ENCODE data around the gene ZNF362.

ZNF362 gene

GRCh38 chr1:33246171-33246570 lies 10.1 kb upstream of the ZNF362 start:
- DNase-seq, result peak; percentile 3

- peak; percentile 17 for DNase-seq
Measured at GRCh38 chr1:33247545-33247944, 8.7 kb upstream of the ZNF362 start.

GRCh38 chr1:33248244-33248643 lies 8.0 kb upstream of the ZNF362 start:
- DNase-seq, result peak; percentile 30

GRCh38 chr1:33249422-33249821 lies 6.9 kb upstream of the ZNF362 start:
- DNase-seq, result no peak

GRCh38 chr1:33250217-33250616 lies 6.1 kb upstream of the ZNF362 start:
- DNase-seq, result no peak

- DNase-seq, result no peak
Measured at GRCh38 chr1:33250724-33251123, 5.6 kb upstream of the ZNF362 start.

GRCh38 chr1:33254491-33254890 lies 1.8 kb upstream of the ZNF362 start:
- DNase-seq, result no peak

- DNase-seq, result peak; percentile 80
Measured at GRCh38 chr1:33255347-33256220, 708 bp upstream of the ZNF362 start.

GRCh38 chr1:33256221-33256470 lies 146 bp upstream of the ZNF362 start:
- no peak for DNase-seq

- DNase-seq, result no peak
Measured at GRCh38 chr1:33257207-33257771, 997 bp downstream of the ZNF362 start.

GRCh38 chr1:33257772-33258712 lies 1.8 kb downstream of the ZNF362 start:
- no peak for DNase-seq

GRCh38 chr1:33258788-33259274 lies 2.5 kb downstream of the ZNF362 start:
- DNase-seq, result no peak

- DNase-seq, result no peak
Measured at GRCh38 chr1:33259879-33260278, 3.6 kb downstream of the ZNF362 start.

GRCh38 chr1:33260439-33260838 lies 4.1 kb downstream of the ZNF362 start:
- DNase-seq, result no peak

GRCh38 chr1:33261344-33261743 lies 5.1 kb downstream of the ZNF362 start:
- DNase-seq, result no peak

GRCh38 chr1:33263890-33264504 lies 7.7 kb downstream of the ZNF362 start:
- DNase-seq, result no peak

GRCh38 chr1:33265780-33266605 lies 9.7 kb downstream of the ZNF362 start:
- DNase-seq, result no peak

GRCh38 chr1:33266766-33267165 lies 10.5 kb downstream of the ZNF362 start:
- no peak for DNase-seq

- no peak for DNase-seq
Measured at GRCh38 chr1:33267468-33268205, 11.3 kb downstream of the ZNF362 start.

- DNase-seq, result peak; percentile 36
Measured at GRCh38 chr1:33268457-33268856, 12.2 kb downstream of the ZNF362 start.

GRCh38 chr1:33268927-33269610 lies 12.8 kb downstream of the ZNF362 start:
- DNase-seq, result peak; percentile 19
